NK-92 (cell line): ENCODE data around the gene CCL17.

Experiments used
- DNase-seq: peaks from one replicate; lab custom pipeline; 2025; ENCODE audit not compliant: unreplicated experiment; lab: John Stamatoyannopoulos, UW

Gene CCL17

DNA sequence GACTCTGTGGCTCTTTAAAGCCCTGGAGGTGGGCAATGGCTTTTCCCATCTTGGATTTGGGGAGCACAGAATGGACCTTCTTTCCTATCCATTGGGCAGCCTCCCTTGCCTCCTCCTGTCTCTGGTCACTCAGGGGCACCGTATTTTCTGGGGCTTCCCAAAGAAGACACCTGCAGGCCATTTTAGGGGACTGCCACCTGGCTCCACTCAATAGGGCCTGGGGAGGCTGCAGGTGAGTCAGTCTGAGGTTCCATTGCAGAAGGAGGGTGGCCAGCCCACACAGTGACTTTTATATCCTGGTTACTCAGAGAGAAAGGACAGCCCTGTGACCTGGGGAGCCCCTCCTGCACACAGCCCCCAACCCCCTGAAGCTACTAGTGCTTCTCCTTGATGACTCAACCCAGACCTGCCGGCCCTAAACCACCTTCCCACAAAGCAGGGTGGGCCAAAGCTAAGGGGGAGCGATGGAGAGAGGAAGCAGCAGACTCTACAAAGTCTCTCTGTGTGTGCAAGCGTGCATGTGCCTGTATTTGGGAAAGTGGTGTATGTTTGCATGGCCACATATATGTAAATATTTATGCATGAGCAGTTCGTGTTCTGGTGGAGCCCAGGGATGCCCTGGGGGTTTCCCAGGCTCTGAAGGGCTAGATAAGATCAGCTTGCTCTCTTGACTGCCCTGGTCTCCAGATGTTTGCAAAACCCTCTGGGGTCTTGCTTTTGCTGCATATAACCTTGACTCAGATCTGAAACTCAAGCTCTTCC, 27.3 kb upstream of the CCL17 start:
- no peak for DNase-seq

DNA sequence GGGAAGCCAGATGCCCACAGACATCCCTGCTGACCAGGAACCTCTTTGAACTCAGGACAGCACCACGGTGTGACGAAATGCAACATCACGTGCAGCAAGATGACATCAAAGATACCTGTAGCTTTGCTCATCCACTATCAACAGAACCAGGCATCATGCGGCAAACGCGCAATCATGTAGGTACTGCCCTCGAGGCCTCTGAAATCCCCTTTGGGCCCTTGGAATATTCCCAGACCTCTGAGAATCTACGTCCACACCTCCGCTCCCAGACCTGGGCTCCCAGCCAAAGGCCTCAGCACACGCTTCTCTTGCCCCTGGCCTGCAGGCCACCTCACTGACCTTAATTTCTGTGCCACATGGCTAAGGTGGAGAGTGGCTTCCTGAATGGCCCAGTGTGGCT, 25.0 kb upstream of the CCL17 start:
- no peak for DNase-seq

DNA sequence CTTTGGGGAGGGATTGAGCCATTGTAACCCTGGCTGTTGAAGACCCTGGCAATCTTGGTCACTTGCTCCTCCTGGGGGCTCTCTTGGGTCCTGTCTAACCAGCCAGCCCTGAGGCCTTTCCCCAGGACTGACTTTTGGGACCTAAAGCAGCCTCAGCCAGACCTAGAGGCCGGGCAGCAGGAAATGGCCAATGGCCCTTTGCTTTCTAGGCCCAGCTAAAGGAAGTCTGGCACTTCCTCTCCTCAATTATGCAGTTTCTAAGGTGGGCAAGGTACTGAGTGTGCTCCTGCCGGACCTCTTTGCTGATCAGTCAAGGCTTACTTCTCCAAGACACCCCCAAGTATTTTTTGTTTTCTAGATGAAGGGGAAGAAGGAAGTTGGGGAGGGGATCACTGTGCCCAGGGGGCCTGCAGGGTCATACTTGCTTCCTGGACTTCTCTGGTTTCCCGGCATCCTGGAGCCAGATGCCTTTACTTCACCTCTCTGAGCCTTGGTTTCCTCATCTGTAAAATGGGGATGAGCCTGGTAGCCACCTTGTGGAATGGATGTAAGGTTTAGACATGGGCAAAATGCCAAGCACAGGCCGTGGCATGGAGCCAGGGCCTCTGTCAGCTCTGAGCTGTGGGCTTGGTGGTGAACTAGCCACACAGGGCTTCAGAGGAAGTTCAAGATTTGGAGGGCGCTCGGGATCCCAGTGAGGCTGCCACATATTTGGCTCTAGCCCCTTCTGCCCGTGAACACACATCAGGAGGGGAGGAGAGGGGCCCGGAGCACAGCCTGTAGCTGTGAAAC, 23.7 kb upstream of the CCL17 start:
- DNase-seq, result no peak

DNA sequence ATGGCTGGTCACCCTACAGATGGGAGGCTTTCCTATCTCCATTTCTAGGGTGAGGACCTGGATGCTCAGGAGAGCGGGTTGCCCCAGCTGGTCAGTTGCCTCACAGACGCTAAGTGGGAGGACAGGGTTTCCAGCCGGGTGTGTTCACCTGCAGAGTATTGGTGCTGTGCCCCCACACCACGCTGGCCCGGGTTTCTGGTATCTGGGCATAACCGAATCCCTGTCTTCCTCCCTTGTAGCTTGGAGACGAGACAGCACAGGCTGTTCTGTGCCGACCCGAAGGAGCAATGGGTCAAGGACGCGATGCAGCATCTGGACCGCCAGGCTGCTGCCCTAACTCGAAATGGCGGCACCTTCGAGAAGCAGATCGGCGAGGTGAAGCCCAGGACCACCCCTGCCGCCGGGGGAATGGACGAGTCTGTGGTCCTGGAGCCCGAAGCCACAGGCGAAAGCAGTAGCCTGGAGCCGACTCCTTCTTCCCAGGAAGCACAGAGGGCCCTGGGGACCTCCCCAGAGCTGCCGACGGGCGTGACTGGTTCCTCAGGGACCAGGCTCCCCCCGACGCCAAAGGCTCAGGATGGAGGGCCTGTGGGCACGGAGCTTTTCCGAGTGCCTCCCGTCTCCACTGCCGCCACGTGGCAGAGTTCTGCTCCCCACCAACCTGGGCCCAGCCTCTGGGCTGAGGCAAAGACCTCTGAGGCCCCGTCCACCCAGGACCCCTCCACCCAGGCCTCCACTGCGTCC, 22.6 kb upstream of the CCL17 start:
- DNase-seq, result no peak

DNA sequence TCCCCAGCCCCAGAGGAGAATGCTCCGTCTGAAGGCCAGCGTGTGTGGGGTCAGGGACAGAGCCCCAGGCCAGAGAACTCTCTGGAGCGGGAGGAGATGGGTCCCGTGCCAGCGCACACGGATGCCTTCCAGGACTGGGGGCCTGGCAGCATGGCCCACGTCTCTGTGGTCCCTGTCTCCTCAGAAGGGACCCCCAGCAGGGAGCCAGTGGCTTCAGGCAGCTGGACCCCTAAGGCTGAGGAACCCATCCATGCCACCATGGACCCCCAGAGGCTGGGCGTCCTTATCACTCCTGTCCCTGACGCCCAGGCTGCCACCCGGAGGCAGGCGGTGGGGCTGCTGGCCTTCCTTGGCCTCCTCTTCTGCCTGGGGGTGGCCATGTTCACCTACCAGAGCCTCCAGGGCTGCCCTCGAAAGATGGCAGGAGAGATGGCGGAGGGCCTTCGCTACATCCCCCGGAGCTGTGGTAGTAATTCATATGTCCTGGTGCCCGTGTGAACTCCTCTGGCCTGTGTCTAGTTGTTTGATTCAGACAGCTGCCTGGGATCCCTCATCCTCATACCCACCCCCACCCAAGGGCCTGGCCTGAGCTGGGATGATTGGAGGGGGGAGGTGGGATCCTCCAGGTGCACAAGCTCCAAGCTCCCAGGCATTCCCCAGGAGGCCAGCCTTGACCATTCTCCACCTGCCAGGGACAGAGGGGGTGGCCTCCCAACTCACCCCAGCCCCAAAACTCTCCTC, 21.9 kb upstream of the CCL17 start:
- no peak for DNase-seq

DNA sequence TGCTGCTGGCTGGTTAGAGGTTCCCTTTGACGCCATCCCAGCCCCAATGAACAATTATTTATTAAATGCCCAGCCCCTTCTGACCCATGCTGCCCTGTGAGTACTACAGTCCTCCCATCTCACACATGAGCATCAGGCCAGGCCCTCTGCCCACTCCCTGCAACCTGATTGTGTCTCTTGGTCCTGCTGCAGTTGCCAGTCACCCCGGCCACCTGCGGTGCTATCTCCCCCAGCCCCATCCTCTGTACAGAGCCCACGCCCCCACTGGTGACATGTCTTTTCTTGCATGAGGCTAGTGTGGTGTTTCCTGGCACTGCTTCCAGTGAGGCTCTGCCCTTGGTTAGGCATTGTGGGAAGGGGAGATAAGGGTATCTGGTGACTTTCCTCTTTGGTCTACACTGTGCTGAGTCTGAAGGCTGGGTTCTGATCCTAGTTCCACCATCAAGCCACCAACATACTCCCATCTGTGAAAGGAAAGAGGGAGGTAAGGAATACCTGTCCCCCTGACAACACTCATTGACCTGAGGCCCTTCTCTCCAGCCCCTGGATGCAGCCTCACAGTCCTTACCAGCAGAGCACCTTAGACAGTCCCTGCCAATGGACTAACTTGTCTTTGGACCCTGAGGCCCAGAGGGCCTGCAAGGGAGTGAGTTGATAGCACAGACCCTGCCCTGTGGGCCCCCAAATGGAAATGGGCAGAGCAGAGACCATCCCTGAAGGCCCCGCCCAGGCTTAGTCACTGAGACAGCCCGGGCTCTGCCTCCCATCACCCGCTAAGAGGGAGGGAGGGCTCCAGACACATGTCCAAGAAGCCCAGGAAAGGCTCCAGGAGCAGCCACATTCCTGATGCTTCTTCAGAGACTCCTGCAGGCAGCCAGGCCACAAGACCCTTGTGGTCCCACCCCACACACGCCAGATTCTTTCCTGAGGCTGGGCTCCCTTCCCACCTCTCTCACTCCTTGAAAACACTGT, 21.0 kb upstream of the CCL17 start:
- no peak for DNase-seq

DNA sequence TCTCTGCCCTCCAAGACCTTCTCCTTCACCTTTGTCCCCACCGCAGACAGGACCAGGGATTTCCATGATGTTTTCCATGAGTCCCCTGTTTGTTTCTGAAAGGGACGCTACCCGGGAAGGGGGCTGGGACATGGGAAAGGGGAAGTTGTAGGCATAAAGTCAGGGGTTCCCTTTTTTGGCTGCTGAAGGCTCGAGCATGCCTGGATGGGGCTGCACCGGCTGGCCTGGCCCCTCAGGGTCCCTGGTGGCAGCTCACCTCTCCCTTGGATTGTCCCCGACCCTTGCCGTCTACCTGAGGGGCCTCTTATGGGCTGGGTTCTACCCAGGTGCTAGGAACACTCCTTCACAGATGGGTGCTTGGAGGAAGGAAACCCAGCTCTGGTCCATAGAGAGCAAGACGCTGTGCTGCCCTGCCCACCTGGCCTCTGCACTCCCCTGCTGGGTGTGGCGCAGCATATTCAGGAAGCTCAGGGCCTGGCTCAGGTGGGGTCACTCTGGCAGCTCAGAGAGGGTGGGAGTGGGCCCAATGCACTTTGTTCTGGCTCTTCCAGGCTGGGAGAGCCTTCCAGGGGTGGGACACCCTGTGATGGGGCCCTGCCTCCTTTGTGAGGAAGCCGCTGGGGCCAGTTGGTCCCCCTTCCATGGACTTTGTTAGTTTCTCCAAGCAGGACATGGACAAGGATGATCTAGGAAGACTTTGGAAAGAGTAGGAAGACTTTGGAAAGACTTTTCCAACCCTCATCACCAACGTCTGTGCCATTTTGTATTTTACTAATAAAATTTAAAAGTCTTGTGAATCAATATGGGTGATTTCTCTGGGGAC, 20.1 kb upstream of the CCL17 start:
- DNase-seq, result no peak

DNA sequence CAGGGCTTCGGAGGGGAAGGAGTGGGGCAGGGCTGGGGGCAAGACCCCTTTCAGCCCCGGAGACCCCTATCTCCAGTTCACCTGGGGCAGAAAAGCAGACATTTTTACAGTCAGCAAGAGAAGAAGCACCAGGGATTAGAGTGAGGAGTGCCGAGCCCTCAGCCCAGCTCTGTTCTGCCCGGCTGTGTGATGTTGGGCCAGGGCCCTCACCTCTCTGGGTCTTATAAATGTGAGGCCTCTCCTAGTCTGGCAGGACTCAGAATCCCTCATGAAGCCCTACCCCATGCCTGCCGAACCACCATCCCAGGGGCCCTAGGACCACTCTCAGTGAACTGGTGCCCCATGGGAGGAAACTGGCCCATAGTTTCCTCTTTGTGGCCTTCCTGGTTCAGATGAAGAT, 19.5 kb upstream of the CCL17 start:
- no peak for DNase-seq

DNA sequence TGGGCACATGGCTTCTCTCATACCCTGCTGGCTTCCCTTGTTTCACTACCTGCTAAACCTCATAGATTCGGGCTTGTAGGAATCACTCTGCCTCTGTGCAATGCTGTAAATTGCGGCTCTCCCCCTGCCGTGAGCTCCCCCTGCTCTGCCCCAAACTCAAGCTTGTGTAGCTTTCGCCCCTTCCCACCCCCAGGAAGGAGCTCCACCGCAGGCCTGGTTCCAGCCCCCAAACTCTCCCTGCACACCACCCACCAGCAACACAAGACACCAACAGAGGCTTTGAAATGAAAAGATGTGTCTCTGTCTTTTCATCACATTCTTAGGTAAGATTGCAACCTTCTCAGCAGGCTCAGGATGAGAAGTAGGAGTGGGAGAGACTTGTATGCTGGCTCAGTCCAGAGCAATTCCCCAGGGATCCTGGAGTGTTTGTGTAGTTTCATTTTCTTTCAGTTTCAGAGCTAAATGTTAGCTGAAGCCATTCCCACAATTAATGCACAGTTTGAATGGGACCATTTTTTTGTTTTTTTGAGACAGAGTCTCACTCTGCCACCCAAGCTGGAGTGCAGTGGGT, 18.1 kb upstream of the CCL17 start:
- DNase-seq, result no peak

DNA sequence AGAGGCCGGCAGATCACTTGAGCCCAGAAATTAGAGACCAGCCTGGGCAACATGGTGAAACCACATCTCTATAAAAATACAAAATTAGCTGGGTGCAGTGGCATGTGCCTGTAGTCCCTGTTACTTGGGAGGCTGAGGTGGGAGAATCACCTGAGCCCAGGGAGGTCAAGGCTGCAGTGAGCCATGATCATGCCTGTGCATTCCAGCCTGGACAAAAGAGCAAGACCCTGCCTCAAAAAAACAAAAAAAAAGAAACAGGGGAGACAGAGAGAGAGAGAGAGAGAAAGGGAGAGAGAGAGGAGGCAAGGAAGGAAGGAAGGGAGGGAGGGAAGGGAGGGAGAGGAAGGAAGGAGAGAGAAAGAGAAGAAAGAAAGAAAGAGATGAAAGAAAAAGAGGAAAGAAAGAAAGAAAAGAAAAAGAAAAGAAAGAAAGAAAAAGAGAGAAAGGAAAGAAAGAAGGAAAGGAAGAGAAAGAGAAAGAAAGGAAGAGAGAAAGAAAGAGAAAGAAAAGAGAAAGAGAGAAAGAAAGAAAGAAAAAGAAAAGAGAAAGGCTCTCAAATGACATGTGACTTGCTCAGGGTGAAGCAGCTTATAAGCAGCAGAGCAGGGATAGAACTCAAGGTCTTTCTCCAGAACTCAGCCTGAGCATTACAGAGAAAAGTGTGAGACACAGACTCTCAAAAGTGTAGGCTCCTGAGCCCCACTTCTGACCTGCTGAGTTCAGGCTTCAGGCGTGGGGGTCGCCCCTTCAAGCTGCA, 16.8 kb upstream of the CCL17 start:
- no peak for DNase-seq

DNA sequence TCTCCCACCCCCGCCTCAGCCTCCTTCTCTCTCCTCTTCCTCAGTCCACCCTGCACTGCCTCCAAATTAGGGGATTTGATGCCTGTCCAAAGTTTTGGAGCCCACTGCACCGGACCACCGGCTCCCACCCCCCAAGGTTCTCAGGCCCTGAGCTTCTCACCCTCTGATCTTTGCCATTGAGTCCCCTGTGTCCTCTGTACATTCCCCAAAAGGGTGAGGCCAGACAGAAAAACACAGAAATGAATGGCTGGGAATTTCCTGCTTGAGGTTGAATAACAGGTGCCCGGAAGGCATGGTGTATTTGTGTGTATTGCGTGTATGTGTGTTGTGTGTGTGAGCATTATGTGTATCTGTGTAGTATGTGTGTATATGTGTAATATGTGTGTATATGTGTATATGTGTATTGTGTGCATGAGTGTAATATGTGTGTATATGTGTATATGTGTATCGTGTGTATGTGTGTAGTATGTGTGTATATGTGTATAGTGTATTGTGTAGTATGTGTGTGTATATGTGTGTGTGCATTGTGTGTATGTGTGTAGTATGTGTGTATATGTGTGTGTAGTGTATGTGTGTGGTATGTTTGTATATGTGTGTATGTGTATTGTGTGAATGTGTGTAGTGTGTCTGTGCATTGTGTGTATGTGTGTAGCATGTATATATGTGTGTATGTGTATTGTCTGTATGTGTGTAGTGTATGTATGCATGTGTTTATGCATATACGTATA, 16.0 kb upstream of the CCL17 start:
- no peak for DNase-seq

DNA sequence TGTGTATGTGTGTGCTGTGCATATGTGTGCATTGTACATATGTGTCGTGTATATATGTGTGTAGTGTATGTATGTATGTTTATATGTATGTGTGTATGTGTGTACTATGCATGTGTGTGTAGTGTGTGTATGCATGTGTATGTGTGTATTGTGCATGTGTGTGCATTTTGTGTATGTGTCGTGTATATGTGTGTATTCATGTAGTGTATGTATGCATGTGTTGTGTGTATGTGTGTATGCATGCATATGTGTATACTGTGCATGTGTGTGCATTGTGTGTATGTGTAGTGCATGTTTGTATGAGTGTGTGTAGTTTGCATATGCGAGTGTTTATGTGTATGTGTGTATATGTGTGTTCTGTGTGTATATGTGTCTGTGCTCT, 15.5 kb upstream of the CCL17 start:
- no peak for DNase-seq

DNA sequence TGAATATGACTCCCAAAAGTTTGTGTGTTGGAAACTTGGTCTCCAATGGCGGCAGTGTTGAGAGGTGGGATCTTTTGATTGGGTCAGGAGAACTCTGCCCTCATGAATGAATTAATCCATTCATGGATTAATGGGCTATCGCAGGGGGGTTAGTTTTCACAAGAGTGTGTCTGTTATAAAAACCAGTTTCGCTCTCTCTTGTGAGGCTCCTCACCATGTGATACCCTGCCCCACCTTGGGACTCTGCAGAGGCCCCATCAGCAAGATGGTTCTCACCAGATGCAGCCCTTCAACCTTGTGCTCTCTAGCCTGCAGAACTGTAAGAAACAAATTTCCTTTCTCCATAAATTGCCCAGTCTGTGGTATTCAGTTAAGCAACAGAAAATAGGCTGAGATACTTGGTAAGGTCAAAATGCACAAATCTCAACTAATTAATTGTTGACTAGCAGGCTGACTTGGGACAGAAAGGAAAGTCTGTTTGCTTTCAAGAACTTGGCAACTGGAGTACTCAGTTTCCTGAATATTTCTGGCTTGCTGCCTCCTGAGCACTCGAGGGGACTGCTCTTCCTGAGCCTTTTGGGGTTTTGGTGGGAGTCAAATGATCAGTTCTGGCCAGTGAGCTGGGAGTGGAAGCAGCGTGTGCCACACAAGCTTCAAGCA, 13.8 kb upstream of the CCL17 start:
- no peak for DNase-seq

DNA sequence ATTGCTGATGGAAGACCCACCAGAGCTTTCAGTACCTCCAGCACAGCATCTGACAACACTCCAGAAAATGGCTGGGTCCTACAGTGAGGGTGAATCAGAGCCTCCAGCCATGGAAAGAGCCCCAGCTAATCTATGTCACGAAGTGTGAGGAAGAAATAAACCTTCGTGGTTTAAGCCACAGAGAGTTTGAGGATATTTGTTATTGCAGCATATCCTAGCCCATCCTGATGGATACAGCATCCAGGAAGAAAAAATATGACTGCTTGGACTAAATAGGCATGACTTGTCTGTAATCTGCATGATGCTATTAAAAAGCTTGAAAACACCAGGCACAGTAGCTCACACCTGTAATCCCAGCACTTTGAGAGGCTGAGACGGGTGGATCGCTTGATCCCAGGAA, 13.3 kb upstream of the CCL17 start:
- DNase-seq, result no peak

DNA sequence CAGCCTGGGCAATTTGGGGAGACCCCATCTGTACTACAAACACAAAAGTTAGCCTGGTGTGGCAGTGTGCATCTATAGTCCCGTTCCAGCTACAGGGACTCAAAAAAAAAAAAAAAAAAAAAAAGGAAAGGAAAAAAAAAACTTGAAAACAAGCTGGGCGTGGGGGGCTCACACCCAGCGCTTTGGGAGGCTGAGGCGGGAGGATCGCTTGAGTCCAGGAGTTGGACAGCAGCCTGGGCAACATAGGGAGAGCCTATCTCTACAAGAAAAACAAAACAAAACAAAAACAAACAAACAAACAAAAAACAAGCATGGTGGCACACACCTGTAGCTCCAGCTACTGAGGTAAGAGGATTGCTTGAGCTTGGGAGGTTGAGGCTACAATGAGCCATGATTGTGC, 12.9 kb upstream of the CCL17 start:
- DNase-seq, result no peak

DNA sequence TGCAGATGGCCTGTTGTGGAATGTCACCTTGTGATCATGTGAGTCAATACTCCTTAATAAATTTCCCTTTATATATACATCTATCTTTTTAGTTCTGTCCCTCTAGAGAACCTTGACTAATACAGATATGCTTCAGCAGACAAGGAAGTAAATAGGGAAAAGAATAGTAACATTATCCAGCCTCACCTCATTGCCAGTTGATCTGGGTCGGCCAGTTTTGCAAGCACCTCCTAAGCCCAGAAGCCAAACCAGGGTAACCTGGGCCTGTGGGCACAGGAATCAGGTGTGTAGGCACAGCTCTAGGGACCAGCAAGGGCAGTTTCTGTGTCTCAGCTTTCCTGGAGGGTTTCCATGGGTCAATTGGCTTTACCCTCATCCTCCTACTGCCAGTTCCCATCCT, 11.9 kb upstream of the CCL17 start:
- no peak for DNase-seq

DNA sequence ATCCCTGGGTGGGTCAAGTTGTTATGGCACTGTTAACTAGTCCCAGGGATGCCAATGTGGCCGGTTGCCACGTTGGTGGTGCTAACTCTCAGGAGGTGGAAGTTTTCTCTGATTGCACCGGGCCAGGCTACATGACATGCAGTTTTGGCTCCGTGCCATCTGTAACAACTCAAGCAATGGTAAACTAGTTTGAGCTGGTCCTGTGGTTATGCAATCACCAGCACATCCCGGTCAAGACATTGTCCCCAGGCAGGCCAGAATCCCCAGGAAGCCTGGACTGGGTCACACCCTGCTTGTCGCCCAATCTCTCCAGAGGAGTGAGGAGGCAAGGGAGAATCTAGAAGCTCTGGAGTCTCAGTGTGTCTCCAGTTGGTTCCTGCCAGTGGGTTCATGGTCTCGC, 10.1 kb upstream of the CCL17 start:
- no peak for DNase-seq
